Activated CD4-positive, alpha-beta T cell treated with anti-CD3 and anti-CD28 coated beads, Interleukin-2, Interleukin-6, amounts not matched to agents 100 ng/mL and 50 ng/mL, durations not matched to agents 16 hours and 8 hours (primary cell): Measurements from ENCODE around the gene RALY.

ENCODE experiments used
- DNase-seq: peaks from one replicate; pipeline ENCODE4 v3.0.0-alpha.2; 2020

RALY gene

DNA sequence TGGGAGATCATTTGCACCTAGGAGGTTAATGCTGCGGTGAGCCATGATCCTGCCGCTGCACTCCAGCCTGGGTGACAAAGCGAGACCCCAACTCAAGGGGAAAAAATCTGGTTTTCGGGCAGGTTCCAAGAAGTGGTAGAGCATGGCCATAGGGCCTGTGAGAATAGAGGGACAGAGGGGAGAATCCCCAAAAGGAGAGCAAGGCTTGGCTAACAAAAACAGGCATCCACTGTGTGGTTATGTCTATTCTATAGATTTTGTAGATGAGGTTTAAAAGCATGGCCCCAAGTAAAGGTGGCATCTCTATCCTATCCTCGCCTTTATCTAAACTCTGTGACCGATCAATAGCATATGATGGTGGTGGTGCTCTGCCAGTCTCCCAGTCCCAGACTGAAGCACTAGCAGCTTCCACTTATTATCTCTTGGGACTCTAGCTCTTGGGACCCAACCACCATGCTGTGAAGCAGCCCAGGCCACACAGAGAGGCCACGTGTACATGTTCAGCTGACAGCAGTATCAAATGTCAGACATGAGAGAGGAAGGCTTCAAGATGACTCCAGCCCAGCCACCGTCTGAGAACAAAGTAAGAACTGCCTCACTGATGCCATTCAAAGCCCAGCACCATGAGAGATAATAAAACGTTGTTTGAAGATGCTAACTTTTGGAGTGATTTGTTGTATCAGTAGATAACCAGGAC lies 90.7 kb downstream of the RALY start:
- DNase-seq: no peak

DNA sequence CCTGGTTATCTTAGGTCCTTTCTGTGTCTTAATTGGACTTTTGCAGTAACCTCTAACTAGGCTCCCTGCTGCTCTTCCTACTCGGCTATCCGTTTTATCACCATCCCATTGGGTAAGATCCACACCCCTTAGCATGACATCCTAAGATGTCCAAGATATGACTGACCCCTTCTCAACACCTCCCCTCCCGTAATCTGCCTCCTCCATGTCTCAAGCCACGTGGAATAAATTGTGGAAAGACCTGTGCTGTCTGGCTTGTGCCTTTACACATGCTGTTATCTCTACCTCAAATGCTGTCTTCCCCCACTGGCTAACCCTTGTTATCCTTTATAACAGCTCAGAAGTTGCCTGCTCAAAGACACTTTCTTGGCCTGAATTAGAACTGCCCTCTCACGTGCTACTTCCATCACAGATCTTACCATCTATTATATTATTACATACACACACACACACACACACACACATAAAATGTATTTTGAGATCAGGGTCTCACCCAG lies 91.9 kb downstream of the RALY start:
- no peak for DNase-seq

GRCh38 chr20:34088305-34089174 lies 94.8 kb downstream of the RALY start:
- DNase-seq: no peak

GRCh38 chr20:34089175-34089479 lies 95.4 kb downstream of the RALY start:
- DNase-seq: no peak

DNA sequence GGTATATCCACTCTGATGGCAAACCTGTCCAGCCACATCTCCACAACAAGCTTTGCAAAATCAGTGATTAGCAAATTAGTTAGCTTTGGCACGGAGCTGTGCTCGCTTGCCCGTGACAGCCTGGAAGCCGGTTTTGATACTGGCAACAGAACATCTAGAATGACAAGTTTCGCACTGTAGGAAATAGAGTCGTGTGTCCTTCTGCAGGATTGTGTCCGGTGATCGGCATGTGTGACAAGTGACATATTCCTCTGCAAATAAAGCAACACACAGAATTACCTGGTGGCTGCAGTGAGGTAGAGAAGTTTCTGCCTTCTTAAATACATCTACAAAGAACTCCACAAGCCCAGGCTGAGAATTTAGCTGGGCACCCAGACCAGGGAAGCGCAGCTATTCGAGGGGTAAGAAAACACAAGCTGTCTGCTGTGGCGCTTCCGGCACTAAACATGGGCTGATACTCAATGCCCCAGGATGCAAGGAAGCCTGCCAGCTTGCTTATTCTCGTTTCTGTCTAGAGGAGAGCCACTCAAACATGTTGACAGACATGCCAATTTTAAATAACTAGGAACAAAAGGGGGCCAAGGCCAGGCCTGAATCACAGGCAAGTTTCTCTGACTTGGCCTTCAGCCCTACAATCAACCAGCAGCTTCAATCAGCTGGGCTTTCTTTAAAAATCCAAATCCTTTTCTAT lies 96.1 kb downstream of the RALY start:
- DNase-seq: no peak

DNA sequence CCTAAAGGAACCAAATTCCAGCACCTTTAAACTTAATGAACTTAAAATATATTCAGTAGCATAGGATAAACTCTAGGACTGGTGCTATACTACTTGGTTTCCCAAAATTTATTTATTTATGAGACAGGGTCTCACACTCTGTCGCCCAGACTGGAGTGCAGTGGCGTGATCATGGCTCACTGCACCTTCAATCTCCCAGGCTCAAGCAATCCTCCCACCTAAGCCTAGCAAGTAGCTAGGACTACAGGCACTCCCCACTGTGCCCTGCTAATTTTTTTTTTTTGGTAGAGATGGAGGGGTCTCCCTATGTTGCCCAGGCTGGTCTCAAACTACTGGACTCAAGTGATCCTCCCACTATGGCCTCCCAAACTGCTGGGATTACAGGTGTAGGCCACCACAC lies 96.9 kb downstream of the RALY start:
- no peak for DNase-seq

DNA sequence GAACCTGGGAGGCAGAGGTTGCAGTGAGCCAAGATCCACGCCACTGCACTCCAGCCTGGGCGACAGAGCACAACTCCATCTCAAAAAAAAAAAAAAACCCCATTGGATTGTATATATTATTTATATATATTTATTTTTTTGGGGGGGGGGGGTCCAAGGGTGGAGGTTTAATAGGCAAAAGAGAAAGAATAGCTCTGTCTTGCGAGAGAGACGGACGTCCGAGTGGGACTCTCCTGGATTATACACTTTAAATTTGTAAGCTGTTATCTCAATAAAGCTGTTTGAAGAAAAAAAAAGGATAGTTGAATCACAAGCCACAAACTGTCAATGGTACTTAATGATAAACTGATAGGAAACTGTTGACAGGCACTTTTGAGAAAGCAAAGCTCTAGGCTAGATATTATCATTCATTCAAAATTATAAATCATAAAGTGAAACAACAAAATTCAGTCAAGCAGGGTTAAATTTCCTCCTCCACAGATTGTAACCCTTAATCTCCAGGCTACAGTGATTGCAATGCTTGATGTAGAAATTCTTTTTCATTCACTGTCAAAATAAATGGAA lies 98.0 kb downstream of the RALY start:
- no peak for DNase-seq

- no peak for DNase-seq
Observed at GRCh38 chr20:34093895-34094294, 100.2 kb downstream of the RALY start.

- DNase-seq: no peak
Observed at GRCh38 chr20:34095825-34096224, 102.1 kb downstream of the RALY start.

GRCh38 chr20:34096699-34097444 lies 103.2 kb downstream of the RALY start:
- no peak for DNase-seq

DNA sequence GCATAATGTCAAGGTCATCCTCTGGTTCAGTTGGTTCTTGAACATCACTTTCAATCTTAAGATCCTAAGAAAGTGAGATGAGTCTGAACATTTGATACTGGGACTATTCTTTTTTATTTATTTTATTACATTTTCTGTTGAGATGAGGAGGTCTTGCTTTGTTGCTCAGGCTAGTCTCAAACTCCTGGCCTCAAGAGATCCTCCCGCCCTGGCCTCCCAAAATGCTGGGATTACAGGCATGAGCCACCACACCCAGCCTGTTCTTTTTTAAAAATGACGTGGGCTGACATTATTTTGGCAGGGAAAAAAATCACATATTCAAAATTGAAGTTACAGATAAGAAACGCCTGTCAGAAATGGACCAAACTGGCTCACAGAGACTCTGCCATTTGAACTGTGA lies 104.9 kb downstream of the RALY start:
- DNase-seq: no peak

DNA sequence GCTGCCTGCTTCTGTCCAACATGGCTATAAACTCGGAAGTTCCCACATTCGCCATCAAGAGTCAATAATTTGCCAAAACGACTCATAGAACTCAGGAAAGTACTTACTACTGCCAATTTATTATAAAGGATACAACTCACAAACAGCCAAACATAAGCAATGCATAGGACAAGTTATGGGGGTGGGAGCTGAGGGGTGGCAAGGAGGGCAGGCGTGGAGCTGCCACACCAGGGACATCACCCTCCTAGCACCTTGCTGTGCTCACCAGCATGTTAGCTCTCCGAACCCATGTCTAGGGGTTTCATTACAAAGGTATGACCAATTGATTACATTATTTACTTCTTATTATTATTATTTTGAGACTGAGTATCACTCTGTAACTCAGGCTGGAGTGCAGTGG lies 106.0 kb downstream of the RALY start:
- no peak for DNase-seq

DNA sequence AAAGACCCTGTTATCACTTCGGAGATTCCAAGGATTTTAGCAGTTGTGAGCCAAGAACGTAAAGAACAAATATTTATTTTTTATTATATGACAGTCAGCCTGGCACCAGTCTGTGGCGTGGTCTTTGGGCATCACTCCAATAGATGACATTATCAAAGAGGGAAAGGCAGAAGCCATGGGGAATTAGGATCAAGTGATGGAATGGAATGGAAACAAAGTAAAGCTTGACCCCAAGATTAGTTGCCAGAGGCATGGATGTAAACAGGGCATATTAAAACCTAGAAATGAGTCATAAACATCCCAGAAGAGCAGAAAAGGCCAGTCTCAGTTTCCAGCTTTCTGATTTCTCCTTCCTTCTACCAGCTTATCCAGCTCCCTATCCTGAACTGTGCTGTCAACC lies 106.9 kb downstream of the RALY start:
- no peak for DNase-seq

- no peak for DNase-seq
Observed at GRCh38 chr20:34102342-34102741, 108.6 kb downstream of the RALY start.

- no peak for DNase-seq
Observed at GRCh38 chr20:34104059-34104458, 110.3 kb downstream of the RALY start.

DNA sequence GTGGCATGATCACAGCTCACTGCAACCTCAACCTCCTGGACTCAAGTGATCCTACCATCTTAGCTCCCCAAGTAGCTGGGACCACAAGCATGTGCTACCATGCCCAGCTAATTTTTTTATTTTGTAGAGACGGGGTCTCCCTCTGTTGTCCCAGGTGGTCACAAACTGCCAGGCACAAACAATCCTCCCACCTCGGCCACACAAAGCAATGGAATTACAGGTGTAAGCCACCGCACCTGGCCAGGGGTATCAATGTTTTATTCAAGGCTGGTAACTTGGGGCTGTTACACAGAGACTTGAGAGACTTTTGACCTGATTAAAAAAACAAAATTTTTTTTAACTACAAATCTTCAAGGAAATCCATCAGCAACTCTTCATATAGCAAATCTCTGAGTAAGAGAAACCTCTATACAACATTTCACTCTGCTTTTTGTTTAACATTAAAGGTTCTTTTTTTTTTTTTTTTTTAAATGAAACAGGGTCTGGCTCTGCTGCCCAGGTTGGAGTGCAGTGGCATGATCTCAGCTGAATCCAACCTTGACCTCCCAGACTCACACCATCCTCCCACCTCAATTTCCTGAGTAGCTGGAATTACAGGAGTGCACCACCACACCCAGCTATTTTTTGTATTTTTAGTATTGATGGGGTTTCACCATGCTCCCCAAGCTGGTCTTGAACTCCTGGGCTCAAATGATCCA lies 112.4 kb downstream of the RALY start:
- DNase-seq: no peak

DNA sequence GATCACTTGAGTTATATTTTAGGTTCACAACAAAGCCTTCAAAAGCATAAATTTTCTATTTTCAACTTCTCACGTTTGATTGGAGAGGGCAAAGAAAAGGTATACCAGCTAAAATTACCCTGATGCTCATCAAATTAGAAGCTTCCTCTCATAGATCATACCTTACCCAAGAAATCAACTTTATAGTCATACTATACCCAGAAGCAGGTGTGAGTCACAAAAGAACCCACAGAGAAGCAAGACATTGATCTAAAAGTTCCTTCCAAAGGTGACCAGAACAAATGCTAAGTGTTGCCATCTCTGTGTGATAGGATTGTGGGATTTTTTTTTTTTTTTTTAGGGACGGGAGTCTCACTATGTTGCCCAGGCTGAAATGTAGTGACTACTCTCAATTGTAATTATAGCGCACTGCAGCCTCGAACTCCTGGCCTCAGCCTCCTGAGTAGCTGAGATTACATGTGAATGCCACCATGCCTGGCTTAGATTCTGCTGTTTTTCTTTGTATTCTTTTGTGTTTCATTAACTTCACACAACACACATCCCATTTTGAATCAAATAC lies 115.0 kb downstream of the RALY start:
- peak; percentile 59 for DNase-seq

DNA sequence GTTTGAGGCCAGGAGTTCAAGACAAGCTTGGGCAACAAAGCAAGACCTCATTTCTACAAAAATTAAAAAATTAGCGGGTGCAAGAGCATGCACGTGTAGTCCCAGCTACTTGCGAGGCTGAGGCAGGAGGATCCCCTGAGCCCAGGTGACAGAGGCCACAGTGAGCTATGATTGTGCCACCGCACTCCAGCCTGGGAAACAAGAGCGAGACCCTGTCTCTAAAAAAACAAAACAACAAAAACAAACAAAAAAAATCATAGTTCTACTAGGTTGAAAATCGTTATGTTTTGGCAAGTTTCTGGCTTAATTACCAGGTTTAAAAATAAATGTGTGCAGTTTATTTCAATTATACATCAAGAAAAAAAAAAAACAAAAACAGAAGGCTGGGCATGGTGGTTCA lies 115.7 kb downstream of the RALY start:
- DNase-seq: no peak

GRCh38 chr20:34110025-34110744 lies 116.5 kb downstream of the RALY start:
- DNase-seq: no peak

GRCh38 chr20:34110745-34111641 lies 117.3 kb downstream of the RALY start:
- DNase-seq: peak; percentile 60
